C4-2B (cell line): ENCODE measurements around the gene GALNT13.

Experiments used
- CTCF ChIP-seq: fragments of 450-650 bp; conservative IDR thresholded peaks from 2 replicates; pipeline ENCODE4 v1.5.1; 2017; ENCODE audit warnings: mild to moderate bottlenecking
- ZFX ChIP-seq: fragments of 450-650 bp; IDR thresholded peaks from 2 replicates; pipeline ENCODE4 v1.6.1; 2017

GRCh38 chr2:154331784-154332183 lies 460.1 kb downstream of the GALNT13 start:
- TF ChIP-seq CTCF (no peak), ZFX (no peak)
